ENCODE data around the gene CSTF3.

DNA sequence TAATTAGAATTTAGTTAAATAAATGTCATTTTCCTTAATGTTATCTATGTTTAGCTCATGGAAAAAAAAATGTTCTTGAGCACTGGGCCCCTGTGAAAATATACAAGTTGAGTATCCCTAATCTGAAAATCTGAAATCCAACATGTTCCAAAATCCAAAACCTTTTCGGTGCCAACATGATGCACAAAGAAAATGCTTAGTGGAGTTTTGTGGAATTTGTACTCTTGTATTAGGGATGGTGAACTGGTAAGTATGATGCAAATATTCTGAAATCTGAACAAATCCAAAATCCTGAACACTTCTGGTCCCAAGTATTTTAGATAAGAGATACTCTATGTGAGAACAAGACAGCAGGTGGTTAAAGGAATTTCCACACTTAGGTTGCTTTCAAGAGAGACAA lies 77.4 kb downstream of the CSTF3 start:
- TF ChIP-seq, protein P1, sequence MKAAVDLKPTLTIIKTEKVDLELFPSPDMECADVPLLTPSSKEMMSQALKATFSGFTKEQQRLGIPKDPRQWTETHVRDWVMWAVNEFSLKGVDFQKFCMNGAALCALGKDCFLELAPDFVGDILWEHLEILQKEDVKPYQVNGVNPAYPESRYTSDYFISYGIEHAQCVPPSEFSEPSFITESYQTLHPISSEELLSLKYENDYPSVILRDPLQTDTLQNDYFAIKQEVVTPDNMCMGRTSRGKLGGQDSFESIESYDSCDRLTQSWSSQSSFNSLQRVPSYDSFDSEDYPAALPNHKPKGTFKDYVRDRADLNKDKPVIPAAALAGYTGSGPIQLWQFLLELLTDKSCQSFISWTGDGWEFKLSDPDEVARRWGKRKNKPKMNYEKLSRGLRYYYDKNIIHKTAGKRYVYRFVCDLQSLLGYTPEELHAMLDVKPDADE (conservative IDR thresholded peaks at IDR 0.05; ENCODE audit: control insufficient read depth, low read depth, low read length), result no peak
- TF ChIP-seq HNRNPLL (IDR thresholded peaks at IDR 0.05; ENCODE audit: low read depth, low read length, poor library complexity, severe bottlenecking) (no peak), HDAC6 (IDR thresholded peaks at IDR 0.05; ENCODE audit: low read depth, low read length) (no peak), CEBPB (tag; IDR thresholded peaks at IDR 0.05) (no peak), MTA2 (IDR thresholded peaks at IDR 0.05; ENCODE audit: low read depth) (no peak)
- TF ChIP-seq, protein P2, sequence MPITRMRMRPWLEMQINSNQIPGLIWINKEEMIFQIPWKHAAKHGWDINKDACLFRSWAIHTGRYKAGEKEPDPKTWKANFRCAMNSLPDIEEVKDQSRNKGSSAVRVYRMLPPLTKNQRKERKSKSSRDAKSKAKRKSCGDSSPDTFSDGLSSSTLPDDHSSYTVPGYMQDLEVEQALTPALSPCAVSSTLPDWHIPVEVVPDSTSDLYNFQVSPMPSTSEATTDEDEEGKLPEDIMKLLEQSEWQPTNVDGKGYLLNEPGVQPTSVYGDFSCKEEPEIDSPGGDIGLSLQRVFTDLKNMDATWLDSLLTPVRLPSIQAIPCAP (CRISPR knock-in tag; IDR thresholded peaks at IDR 0.05; ENCODE audit: borderline replicate concordance), result no peak
